Renal cortical epithelial cell (primary cell): ENCODE results near the gene ITGA8. TPM values are rescaled to one million over a fixed set of nuclear protein-coding genes. Genes with fewer than 3 reads are reported as not detected.
"Not testable (repeated sequence)": the region's sequence is repeated elsewhere in the genome, so short reads cannot be mapped to it uniquely, and the experiment has no call there.

Source experiments
- DNase-seq: peaks from one replicate; pipeline ENCODE4 v3.0.0-alpha.2; 2011; ENCODE audit warnings: low read depth
- total RNA-seq: library from RNA; depleted of rRNA; stranded (reverse); fragments of >200 nt; gene quantifications from 2 replicates; pipeline ENCODE4 v1.2.3, GENCODE V29; 2014

ITGA8 gene
- total RNA-seq, 1 donor from 2014 or later: 0.05 TPM

DNA sequence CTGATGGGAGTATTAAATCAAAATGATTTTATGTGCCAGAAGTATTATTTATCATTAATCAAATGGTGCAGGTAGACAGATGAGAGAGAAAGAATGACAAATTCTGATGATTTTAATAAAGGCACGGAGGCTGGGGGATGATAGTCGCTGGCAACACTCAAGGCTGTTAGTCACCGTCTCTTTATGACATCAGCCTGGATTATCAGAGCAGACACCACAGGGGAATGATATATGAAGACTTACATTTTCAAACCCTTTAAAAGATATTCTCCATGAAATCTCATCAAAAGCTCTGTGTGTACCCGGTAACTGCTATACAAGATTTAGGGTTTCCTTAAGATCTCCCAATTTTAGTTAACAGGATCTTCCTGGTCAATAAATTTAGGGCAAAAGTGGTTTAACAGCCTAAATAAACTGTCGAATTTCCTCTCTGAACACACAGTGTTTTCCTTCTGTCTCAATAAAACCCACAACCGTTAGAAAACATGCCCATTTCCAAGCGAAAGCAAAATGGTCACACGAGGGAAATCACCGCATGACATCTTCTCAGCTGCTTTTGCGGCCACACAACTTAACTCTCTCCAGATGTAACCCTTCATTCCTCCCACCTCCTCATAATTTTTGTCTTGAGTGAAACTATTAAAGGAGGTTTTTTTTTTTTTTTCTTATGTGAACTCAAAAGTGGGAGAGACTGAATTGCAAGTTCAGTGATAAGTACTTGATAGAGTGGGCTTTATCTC, 215.5 kb downstream of the ITGA8 start:
- DNase-seq: no peak

DNA sequence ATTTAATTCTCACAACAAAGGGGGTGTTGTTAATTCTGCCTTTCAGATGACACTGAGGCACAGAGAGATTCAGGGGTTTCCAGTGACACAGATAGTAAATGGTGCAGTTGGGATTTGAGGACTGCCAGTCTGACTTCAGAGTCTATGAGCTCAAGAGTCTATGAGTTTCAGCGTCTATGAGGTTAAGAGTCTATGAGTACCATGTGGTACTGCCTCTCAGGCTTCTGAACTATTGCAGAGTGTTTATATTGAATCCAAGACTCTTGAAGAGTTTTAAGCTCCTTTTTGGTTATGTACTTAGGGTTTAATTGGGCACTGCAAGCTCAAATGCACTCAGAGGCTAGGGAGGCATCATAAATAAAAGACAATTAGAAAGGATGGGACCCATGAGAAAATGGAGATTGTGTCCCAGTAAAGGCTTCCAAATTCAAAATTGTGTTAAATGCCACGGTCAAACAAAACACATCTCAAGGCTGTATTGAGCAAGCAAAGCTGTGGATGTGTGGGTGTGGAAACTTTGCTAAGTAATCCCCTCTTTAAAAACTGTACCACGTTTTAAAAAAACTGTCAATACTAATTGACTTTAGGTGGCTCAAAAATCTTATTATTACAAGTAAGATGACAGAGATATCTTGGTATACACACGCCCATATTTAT, 224.7 kb downstream of the ITGA8 start:
- DNase-seq: no peak

DNA sequence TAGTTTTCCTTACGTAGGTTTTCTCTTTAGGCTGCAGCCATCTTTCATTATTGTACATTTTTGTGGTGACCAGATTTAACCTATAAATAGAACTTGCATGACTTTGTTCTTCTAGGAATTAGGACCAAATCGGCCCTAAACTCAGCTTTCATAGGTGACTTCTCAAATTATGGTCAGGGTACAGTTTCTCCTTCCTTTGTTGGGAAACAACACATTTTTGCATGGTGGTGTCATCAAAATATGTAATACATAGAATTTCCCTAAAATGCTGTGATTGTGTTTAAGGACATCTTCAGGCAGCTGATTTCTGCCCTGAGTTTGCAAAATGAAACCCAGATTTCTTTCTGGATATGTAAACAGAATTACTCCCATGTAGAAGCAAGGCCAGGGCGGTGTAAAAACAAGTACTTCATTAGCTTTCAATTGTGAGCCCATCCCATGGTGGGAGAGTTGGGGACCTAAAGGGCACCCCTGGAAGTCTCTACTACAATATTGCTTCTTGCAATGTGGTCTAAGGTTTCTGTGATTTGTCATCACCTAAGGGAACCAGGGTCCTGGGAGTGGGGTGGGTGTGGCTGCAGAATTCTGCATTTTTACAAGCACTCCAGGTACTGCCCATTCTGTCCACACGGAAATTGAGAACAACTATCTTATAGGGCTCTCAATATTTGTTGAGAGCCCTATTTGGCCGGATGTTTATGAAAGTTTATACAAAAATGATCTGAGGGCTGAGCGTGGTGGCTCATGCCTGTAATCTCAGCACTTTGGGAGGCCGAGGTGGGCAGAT, 227.7 kb downstream of the ITGA8 start:
- no peak for DNase-seq

- DNase-seq: no peak
These were observed 230.3 kb downstream of the ITGA8 start for GRCh38 chr10:15489431-15489830.

GRCh38 chr10:15487376-15487775, 232.3 kb downstream of the ITGA8 start:
- DNase-seq: no peak

GRCh38 chr10:15486404-15486803, 233.3 kb downstream of the ITGA8 start:
- DNase-seq: no peak

DNA sequence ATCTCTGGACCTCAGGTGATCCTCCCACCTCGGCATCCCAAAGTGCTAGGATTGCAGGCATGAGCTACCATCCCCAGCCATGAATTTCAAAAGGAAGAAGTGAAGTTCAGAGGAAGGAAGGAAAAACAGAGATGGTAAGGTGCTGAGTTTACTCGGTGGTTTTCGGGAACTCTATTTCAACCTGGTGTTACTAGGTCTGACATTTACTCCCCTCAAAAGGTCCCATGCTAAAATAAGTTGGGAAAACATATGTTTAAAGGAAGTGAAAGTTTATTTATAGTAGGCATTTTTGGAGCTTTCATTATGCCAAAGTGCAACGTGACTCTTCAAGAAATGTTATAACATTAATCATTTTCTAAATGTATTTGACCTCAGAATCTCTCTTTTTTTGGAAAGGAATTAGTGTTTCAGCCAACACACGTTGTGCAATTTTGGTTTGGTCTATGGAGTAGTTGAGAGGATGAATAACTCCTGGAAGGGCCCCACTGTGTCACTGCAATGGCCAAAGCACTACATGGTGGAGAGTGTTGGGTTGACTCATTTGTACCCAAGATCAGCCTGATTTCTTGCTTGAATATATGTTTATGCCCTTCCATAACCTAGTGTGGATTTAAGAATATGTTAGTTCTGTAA, 233.9 kb downstream of the ITGA8 start:
- no peak for DNase-seq

DNA sequence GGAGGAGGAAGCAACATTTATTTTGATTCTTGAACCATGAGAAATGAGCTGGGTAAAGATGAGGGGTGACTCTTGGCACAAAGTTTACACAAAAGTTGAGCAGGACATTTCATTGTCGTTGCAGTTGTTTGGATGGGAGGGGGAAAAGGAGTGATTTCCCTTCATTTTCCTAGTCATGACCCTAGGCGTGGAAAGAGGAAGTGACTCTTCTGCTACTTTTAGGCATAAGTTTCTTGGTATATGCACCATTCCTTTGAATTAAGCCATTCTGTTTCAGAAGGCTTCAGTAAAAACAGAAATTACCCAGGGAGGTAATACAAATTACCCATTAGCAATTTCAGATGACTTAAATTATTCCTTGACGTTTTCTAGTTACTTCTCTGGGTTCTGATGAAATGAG, 234.7 kb downstream of the ITGA8 start:
- no peak for DNase-seq

GRCh38 chr10:15484128-15484527, 235.6 kb downstream of the ITGA8 start:
- DNase-seq: no peak

DNA sequence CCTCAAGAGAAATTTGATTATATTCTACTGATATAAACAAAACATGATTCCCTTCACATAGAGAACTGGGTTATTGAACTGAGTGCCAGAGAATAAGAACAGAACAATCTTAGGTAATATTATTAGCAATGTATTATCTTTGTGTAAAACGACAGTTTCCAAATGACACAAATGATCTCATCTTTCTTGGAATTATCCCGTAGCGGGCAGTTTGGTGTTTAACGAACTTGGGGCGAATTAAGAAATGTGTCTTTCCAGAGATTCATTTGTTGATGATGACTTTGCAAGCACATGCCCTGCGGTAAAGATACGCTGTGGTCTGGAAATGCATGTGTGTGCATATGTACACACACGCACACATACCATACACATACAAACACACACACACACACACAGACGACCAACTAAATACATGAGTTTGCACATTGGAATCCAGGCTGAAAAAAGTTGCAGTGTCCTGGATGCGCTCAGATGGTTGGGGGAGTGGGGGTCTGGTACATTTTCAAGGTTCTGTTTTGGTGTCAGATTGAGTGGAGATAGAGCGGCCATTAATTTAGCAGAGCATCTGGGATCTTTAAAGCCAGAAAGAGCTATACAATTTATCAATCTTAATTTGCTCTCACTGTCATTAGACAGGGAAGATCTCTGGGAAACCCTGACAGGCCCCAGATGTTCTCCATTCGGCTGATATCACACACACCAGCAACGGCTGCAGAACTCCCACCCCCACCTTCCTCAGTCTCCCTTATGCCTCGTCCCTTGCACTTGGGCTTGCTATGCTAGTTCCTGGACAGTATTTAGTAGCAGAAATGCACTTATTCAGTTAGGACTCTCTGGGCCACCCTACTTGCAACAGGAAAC, 236.3 kb downstream of the ITGA8 start:
- DNase-seq: no peak

- no peak for DNase-seq
These were observed 237.6 kb downstream of the ITGA8 start for GRCh38 chr10:15482156-15482555.

DNA sequence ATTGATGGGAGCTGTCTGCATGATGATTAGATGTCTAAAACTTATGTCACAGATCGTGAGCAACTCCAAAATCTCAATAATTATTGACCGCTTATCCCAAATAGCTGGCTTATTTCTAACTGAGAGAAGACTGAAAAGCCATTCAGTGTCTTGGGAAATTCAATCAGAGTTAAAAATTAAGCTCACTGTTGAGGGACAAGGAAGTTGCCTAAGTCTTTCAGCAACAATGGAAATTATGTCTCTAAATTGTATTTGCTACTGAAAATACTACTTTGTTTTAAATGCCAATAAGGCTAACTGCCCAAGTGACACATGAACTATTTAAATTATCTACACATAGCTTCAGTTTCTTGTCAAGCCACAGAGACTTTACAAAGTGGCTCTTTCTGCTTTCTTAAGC, 240.8 kb downstream of the ITGA8 start:
- DNase-seq: peak; percentile 1

- no peak for DNase-seq
These were observed 241.3 kb downstream of the ITGA8 start for GRCh38 chr10:15478429-15478828.

- DNase-seq: no peak
These were observed 243.4 kb downstream of the ITGA8 start for GRCh38 chr10:15476337-15476736.

- DNase-seq: not testable (repeated sequence)
These were observed 244.3 kb downstream of the ITGA8 start for GRCh38 chr10:15475439-15475838.

DNA sequence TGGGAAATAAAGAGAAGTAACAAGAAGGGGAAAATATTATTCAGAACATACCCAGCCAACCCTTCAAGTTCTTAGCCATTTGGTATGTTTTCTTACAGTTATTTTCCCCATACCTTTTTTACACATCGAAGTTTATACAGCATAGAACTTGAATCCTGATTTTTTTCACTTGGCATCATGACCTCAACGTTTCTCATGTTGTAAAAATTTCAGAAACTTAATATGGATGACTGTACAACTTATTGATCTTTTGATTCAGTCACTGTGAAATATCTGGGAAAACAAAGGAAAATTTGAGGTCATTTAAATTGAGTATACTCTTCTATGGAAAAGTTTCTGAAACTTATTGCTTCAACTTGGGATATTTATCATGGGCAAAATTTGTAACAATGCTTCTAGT, 245.1 kb downstream of the ITGA8 start:
- no peak for DNase-seq

- no peak for DNase-seq
These were observed 246.3 kb downstream of the ITGA8 start for GRCh38 chr10:15473396-15473767.

GRCh38 chr10:15472431-15473395, 247.0 kb downstream of the ITGA8 start:
- DNase-seq: no peak

DNA sequence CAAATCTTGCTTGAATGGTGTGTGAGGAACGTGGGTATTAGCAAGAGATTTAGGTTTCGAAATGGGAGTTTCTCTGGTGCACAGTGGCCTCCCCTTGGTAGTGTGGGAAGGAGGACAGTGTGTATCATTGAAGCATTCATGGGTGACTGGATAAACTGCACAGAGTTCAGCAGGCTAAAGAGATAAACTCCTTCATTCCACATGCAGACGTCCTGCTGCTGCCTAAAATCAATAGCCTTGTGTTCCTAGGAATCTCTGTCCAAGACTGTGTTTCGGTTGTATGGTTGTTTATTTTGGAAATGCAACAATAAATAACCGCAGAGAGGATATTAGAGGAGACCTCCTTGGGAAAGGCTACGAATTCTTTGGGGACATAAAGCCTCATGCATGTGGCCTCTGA, 247.7 kb downstream of the ITGA8 start:
- DNase-seq: no peak

DNA sequence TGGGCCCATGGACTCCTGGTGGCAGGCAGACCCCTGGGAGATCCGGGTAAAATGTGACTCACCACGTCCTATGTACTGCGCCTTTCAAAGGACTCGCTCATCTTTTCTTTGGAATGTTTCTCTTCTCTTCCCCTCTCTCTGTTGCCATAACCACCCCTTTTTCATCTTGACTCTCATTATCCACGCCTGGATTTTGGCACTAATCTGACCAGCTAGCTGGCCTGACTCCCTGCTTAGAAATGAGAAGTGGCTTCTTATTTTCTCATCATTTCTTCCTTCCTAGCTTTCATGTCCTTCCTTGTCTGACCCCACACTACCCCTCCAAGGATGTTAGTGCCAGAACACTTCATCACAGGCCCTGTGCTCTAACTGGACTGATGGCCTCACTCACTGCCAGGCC, 250.6 kb downstream of the ITGA8 start:
- no peak for DNase-seq
